Hepatocyte (in vitro differentiated cells): ENCODE data around the gene SPOPL. TPM values are rescaled to one million over a fixed set of nuclear protein-coding genes. Genes with fewer than 3 reads are reported as not detected.

Experiments
- DNase-seq: peaks from one replicate; pipeline ENCODE4 v3.0.0-alpha.2; 2016; ENCODE audit warnings: low spot score
- H2AFZ ChIP-seq: fragments of 200-600 bp; sonication (generic); 2 replicates; pipeline ENCODE4 v1.6.0; 2016; ENCODE audit warnings: antibody characterized with exemption, mild to moderate bottlenecking
- H3K27ac ChIP-seq: fragments of 200-600 bp; sonication (generic); 2 replicates; pipeline ENCODE4 v1.5.1; 2016; ENCODE audit warnings: mild to moderate bottlenecking
- H3K27me3 ChIP-seq: fragments of 200-600 bp; sonication (generic); 2 replicates; pipeline ENCODE4 v1.6.1; 2016
- H3K36me3 ChIP-seq: fragments of 200-600 bp; sonication (generic); replicated peaks from 2 replicates; pipeline ENCODE4 v1.5.1; 2016; ENCODE audit warnings: low read depth; ENCODE audit not compliant: insufficient read depth
- H3K4me1 ChIP-seq: fragments of 200-600 bp; sonication (generic); 2 replicates; pipeline ENCODE4 v1.5.1; 2016; ENCODE audit warnings: mild to moderate bottlenecking, moderate library complexity; ENCODE audit not compliant: insufficient read depth
- H3K4me2 ChIP-seq: fragments of 200-600 bp; sonication (generic); 2 replicates; pipeline ENCODE4 v1.6.0; 2016
- H3K4me3 ChIP-seq: fragments of 200-600 bp; sonication (generic); 2 replicates; pipeline ENCODE4 v1.5.1; 2016; ENCODE audit warnings: mild to moderate bottlenecking
- H3K79me2 ChIP-seq: fragments of 200-600 bp; sonication (generic); 2 replicates; pipeline ENCODE4 v1.6.0; 2017; ENCODE audit warnings: mild to moderate bottlenecking
- H3K9me2 ChIP-seq: fragments of 200-600 bp; sonication (generic); replicated peaks from 2 replicates; pipeline ENCODE4 v1.6.0; 2017; ENCODE audit warnings: mild to moderate bottlenecking; ENCODE audit not compliant: insufficient read depth
- H3K9me3 ChIP-seq: fragments of 200-600 bp; sonication (generic); 2 replicates; pipeline ENCODE4 v1.5.1; 2016; ENCODE audit warnings: low read depth, mild to moderate bottlenecking
- H4K20me1 ChIP-seq: fragments of 200-600 bp; sonication (generic); 2 replicates; pipeline ENCODE4 v1.6.0; 2016; ENCODE audit warnings: mild to moderate bottlenecking; ENCODE audit not compliant: insufficient read depth, poor library complexity, severe bottlenecking
- CTCF ChIP-seq: fragments of 200-600 bp; sonication (generic); IDR thresholded peaks from 2 replicates; pipeline ENCODE4 v1.5.1; 2016; ENCODE audit warnings: antibody characterized with exemption, mild to moderate bottlenecking; ENCODE audit not compliant: poor library complexity
- EZH2 ChIP-seq: fragments of 200-600 bp; sonication (generic); IDR thresholded peaks from 2 replicates; pipeline ENCODE4 v1.6.1; 2016; ENCODE audit warnings: antibody characterized with exemption, mild to moderate bottlenecking, borderline replicate concordance
- EZH2phosphoT487 ChIP-seq: fragments of 200-600 bp; sonication (generic); IDR thresholded peaks from one replicate; pipeline ENCODE4 v1.6.1; 2018; ENCODE audit warnings: antibody characterized with exemption, mild to moderate bottlenecking, low read depth, moderate library complexity; ENCODE audit not compliant: unreplicated experiment, severe bottlenecking
- WGBS: methylation state at CpG from one replicate; pipeline ENCODE4 v1.1.6; 2016; ENCODE audit warnings: low lambda C conversion rate; ENCODE audit errors: missing lambda C conversion rate; 5-methylcytosine and 5-hydroxymethylcytosine counted together
- polyA plus RNA-seq: library from polyadenylated mRNA; unstranded; fragments of >200 nt; fragmentation: Nextera tagmentation; extraction: Ambion mirVana; gene quantifications from 2 replicates; pipeline ENCODE4 v1.2.1, GENCODE V29; 2016
- total RNA-seq: library from RNA; depleted of rRNA; stranded (reverse); fragments of >200 nt; gene quantifications from 2 replicates; pipeline ENCODE4 v1.2.3, GENCODE V29; 2014

Gene SPOPL
- total and polyA plus RNA-seq, 2 experiments from 2014 or later = 6.1 to 37.0 TPM

DNA sequence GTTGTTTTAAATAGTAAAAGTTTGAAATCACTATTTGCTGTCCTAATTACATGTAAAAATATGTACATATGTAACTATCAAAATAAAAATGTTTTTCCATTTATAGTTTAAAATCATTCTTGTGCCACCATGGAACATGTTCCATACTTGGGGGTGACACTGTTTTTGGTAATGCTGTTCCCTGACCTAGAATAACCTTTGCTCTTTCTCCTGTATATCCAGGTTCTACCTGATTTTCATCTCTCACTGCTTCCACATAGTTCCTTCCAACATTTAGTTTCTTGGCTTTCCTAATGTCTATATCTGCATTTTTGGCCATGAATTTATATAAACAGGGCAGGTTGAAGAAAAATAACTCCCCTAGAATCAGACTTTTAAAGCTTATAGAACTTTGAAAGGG is 2.5 kb downstream of the SPOPL start:
- peaks cover 37% of the 10 kb centered on the region for H4K20me1 ChIP-seq
- no peaks in the 10 kb centered on the region for H3K9me2 ChIP-seq
- H3K79me2 ChIP-seq = peaks cover 82% of the 10 kb centered on the region
- peak overlapping the region; percentile 84 for H3K4me2 ChIP-seq
- H3K4me1 ChIP-seq = peaks cover 18% of the 10 kb centered on the region
- peak overlapping the region; percentile 90 for H3K27ac ChIP-seq
- no peaks in the 10 kb centered on the region for H3K27me3 ChIP-seq
- DNase-seq = no peak
- TF ChIP-seq EZH2 (no peak), CTCF (no peak), EZH2phosphoT487 (no peak)
- no peak overlapping the region for H2AFZ ChIP-seq
- no peaks in the 10 kb centered on the region for H3K9me3 ChIP-seq
- no peaks in the 10 kb centered on the region for H3K36me3 ChIP-seq
- H3K4me3 ChIP-seq = peak overlapping the region; percentile 86

DNA sequence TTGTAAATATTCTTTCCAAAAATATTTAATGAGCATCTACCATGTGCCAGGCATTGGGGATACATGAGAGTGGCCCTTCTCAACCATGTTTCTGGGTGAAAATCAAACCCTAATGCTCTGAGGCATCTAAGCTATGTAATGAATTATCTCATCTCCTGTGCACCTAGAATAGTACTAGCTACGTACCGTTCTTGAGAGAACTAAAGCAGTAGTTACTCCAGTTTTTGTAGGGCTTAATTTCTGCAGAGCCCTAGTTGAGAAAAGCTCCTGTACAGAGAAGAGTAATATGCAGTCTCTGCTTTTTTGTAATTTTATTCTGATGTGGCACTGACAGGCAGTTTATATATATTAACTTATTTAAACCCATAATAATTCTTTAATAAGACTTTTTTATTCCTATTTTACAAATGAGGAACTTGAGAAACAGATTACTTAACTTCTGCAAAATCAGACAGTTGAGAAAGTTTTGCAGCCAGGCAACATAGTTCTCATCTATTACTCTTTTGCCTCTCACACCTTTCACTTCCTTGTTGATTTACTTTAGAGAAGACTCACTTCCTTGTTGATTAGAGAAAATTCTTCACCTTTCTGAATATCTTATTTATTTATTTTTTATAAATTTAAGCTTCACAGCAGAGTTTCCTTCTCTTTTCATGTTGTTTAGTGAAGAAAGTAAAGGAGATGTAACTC is 3.1 kb downstream of the SPOPL start:
- Histone ChIP-seq H3K79me2 (peaks cover 88% of the 10 kb centered on the region), H3K4me2 (peak overlapping the region; percentile 84), H2AFZ (no peak overlapping the region), H3K27ac (peak overlapping the region; percentile 90), H3K9me3 (no peaks in the 10 kb centered on the region), H4K20me1 (peaks cover 37% of the 10 kb centered on the region), H3K4me3 (no peak overlapping the region), H3K27me3 (no peaks in the 10 kb centered on the region), H3K4me1 (peaks cover 18% of the 10 kb centered on the region), H3K9me2 (no peaks in the 10 kb centered on the region), H3K36me3 (no peaks in the 10 kb centered on the region)
- WGBS = 51% methylated on average over 2 of the region's 2 CpGs
- no peak for TF ChIP-seq CTCF
- TF ChIP-seq EZH2 = no peak
- no peak for TF ChIP-seq EZH2phosphoT487
- DNase-seq = no peak

DNA sequence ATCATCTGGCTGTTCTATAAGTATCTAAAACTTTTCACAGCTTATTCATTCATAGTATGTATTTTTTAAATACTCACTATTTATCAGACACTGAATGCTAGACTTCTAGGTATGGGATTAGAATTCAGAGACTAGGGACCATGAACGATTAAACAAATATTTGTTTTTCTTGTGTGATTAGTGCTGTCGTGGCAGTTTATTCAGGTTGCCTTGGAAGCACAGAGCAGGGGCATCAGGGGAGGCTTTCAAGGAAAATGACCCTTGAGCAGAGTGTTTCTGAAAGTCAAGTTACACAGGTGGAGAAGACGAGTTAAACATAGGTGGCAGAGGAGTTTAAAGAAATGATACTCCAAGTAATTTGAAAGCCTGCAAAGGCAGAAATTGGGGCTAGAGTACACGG is 5.7 kb downstream of the SPOPL start:
- Histone ChIP-seq H2AFZ (no peak overlapping the region), H4K20me1 (peaks cover 37% of the 10 kb centered on the region), H3K9me2 (no peaks in the 10 kb centered on the region), H3K4me1 (peaks cover 12% of the 10 kb centered on the region), H3K27me3 (no peaks in the 10 kb centered on the region), H3K79me2 (peaks cover 100% of the 10 kb centered on the region), H3K9me3 (no peaks in the 10 kb centered on the region), H3K27ac (no peak overlapping the region), H3K4me3 (no peak overlapping the region), H3K36me3 (no peaks in the 10 kb centered on the region), H3K4me2 (no peak overlapping the region)
- 52% methylated on average over 4 of the region's 4 CpGs for WGBS
- DNase-seq = peak; percentile 26
- TF ChIP-seq CTCF (no peak), EZH2phosphoT487 (no peak), EZH2 (no peak)
